A549 (cell line): Measurements from ENCODE around the gene RPL27A. TPM values are rescaled to one million over a fixed set of nuclear protein-coding genes. Genes with fewer than 3 reads are reported as not detected.

Source experiments
- ATAC-seq, 2 experiments: fragments of 200-7000 bp in 1 of 2; fragments of >200 bp in 1 of 2; cut with Nextera tagmentation in 1 of 2; cut with Tn5 transposase in 1 of 2; 3 replicates each; pipeline versions ENCODE4 v1.8.0 to v1.9.1; 2018 to 2020; ENCODE audit warnings: mild to moderate bottlenecking in 1 of 2, moderate library complexity in 1 of 2
- CTCF ChIA-PET: fragments of 300-600 bp; sonication (Branson Sonifier 250); formaldehyde crosslinking; extraction: SDS; loops from one replicate; lab custom pipeline; 2021; ENCODE audit warnings: antibody characterized with exemption, inconsistent platforms; lab: Yijun Ruan, JAX
- POLR2A ChIA-PET: fragments of 350-600 bp; formaldehyde crosslinking; extraction: SDS; loops from one replicate; lab custom pipeline; 2021; ENCODE audit warnings: antibody characterized with exemption, inconsistent platforms; lab: Yijun Ruan, JAX
- DNase-seq, 2 experiments: peaks; one replicate each; pipeline versions ENCODE4 v3.0.0 to v3.0.0-alpha.2; 2011 to 2016; ENCODE audit warnings: low read depth in 1 of 2, low spot score in 1 of 2
- FAIRE-seq: peaks from 2 replicates; lab custom pipeline; 2011; peaks lifted over from hg19 to GRCh38; lab: Jason Lieb, UNC
- H3K27ac ChIP-seq, 2 experiments: fragments of >200 bp; sonication (Bioruptor Twin); formaldehyde crosslinking; 3 replicates each; pipeline ENCODE4 v1.5.1; 2016 to 2017
- H3K4me1 ChIP-seq: fragments of >200 bp; sonication (Bioruptor Twin); formaldehyde crosslinking; 3 replicates; pipeline ENCODE4 v1.6.1; 2016
- H3K4me2 ChIP-seq: fragments of >200 bp; sonication (Bioruptor Twin); formaldehyde crosslinking; 3 replicates; pipeline ENCODE4 v1.6.1; 2016
- H3K4me3 ChIP-seq: fragments of >200 bp; sonication (Bioruptor Twin); formaldehyde crosslinking; 3 replicates; pipeline ENCODE4 v1.5.1; 2016
- H3K9me3 ChIP-seq: fragments of >200 bp; sonication (Bioruptor Twin); formaldehyde crosslinking; 3 replicates; pipeline ENCODE4 v1.6.1; 2016
- BHLHE40 ChIP-seq: IDR thresholded peaks from 2 replicates; pipeline ENCODE4 v1.6.1; 2012; ENCODE audit warnings: low read depth, low read length, inconsistent platforms
- CBX2 ChIP-seq: fragments of 200-600 bp; sonication (generic); IDR thresholded peaks from 2 replicates; pipeline ENCODE4 v1.6.1; 2016; ENCODE audit warnings: low read depth, mild to moderate bottlenecking, borderline replicate concordance
- CBX8 ChIP-seq: fragments of 200-600 bp; sonication (generic); IDR thresholded peaks from 2 replicates; pipeline ENCODE4 v1.6.1; 2016
- CEBPB ChIP-seq, 2 experiments: fragments of >200 bp in 1 of 2; sonication (Bioruptor Twin) in 1 of 2; formaldehyde crosslinking in 1 of 2; IDR thresholded peaks; 2 replicates each; pipeline ENCODE4 v1.6.1; 2012 to 2016
- CTCF ChIP-seq: fragments of >200 bp; sonication (Bioruptor Twin); formaldehyde crosslinking; IDR thresholded peaks from 3 replicates; pipeline ENCODE4 v1.5.1; 2016
- EHMT2 ChIP-seq: fragments of 200-600 bp; sonication (generic); IDR thresholded peaks from 2 replicates; pipeline ENCODE4 v1.6.1; 2016; ENCODE audit warnings: antibody characterized with exemption, low read depth, mild to moderate bottlenecking, moderate library complexity
- FOSB ChIP-seq: fragments of 250-450 bp; sonication (Bioruptor Pico); IDR thresholded peaks from 2 replicates; pipeline ENCODE4 v1.5.0; 2020; ENCODE audit warnings: mild to moderate bottlenecking, moderate library complexity
- FOXS1 ChIP-seq: fragments of 250-450 bp; sonication (Bioruptor Pico); IDR thresholded peaks from 2 replicates; pipeline ENCODE4 v1.5.0; 2020; ENCODE audit warnings: mild to moderate bottlenecking, moderate library complexity
- GATA3 ChIP-seq: IDR thresholded peaks from 2 replicates; pipeline ENCODE4 v1.6.1; 2012; ENCODE audit warnings: borderline replicate concordance
- HDAC2 ChIP-seq: fragments of 200-600 bp; sonication (generic); IDR thresholded peaks from 2 replicates; pipeline ENCODE4 v1.6.1; 2016
- HOXA7 ChIP-seq: fragments of 250-450 bp; sonication (Bioruptor Pico); IDR thresholded peaks from 2 replicates; pipeline ENCODE4 v1.5.0; 2020; ENCODE audit warnings: mild to moderate bottlenecking, moderate library complexity
- KDM1A ChIP-seq: fragments of 200-600 bp; sonication (generic); IDR thresholded peaks from 2 replicates; pipeline ENCODE4 v1.6.1; 2016; ENCODE audit warnings: low read depth, mild to moderate bottlenecking
- KDM5A ChIP-seq: fragments of 200-600 bp; sonication (generic); IDR thresholded peaks from 2 replicates; pipeline ENCODE4 v1.6.1; 2016; ENCODE audit warnings: antibody characterized with exemption, mild to moderate bottlenecking
- MAZ ChIP-seq: fragments of 150-350 bp; IDR thresholded peaks from 2 replicates; pipeline ENCODE4 v1.6.1; 2014; ENCODE audit warnings: antibody characterized with exemption, low read depth, low read length, borderline replicate concordance
- MYC ChIP-seq: IDR thresholded peaks from 2 replicates; pipeline ENCODE4 v1.6.1; 2012; ENCODE audit warnings: mild to moderate bottlenecking, inconsistent platforms, low read length, improper control_type of control experiment, borderline replicate concordance
- NFE2L2 ChIP-seq: fragments of 150-350 bp; conservative IDR thresholded peaks from 2 replicates; pipeline ENCODE4 v1.6.1; 2014; ENCODE audit warnings: low read length
- NR3C1 ChIP-seq: fragments of >200 bp; sonication (Bioruptor Twin); formaldehyde crosslinking; IDR thresholded peaks from 3 replicates; pipeline ENCODE4 v1.6.1; 2017
- PHF8 ChIP-seq: fragments of 200-600 bp; sonication (generic); IDR thresholded peaks from 2 replicates; pipeline ENCODE4 v1.6.1; 2016; ENCODE audit warnings: low read depth, mild to moderate bottlenecking, antibody characterized with exemption, moderate library complexity, borderline replicate concordance
- POLR2A ChIP-seq: IDR thresholded peaks from 2 replicates; pipeline ENCODE4 v1.6.1; 2012; ENCODE audit warnings: mild to moderate bottlenecking, low read length
- RARB ChIP-seq: fragments of 250-450 bp; sonication (Bioruptor Pico); IDR thresholded peaks from 2 replicates; pipeline ENCODE4 v1.8.0; 2021; ENCODE audit warnings: mild to moderate bottlenecking, moderate library complexity
- RCOR1 ChIP-seq: fragments of 150-350 bp; IDR thresholded peaks from 2 replicates; pipeline ENCODE4 v1.6.1; 2014; ENCODE audit warnings: antibody characterized with exemption, low read length, low read depth
- SREBF2 ChIP-seq: fragments of 450-650 bp; IDR thresholded peaks from 2 replicates; pipeline ENCODE4 v1.6.1; 2014; ENCODE audit warnings: mild to moderate bottlenecking, moderate library complexity
- TFCP2L1 ChIP-seq: fragments of 250-450 bp; sonication (Bioruptor Pico); IDR thresholded peaks from 2 replicates; pipeline ENCODE4 v1.5.0; 2021; ENCODE audit warnings: mild to moderate bottlenecking
- TP53 ChIP-seq: fragments of 250-450 bp; sonication (Bioruptor Pico); IDR thresholded peaks from 2 replicates; pipeline ENCODE4 v1.5.0; 2021; ENCODE audit warnings: mild to moderate bottlenecking, moderate library complexity
- ZFP36 ChIP-seq: fragments of 450-650 bp; IDR thresholded peaks from 2 replicates; pipeline ENCODE4 v1.6.1; 2014; ENCODE audit warnings: borderline replicate concordance; ENCODE audit not compliant: partially characterized antibody
- WGBS: methylation state at CpG from one replicate; pipeline ENCODE4 v1.1.6; 2017; ENCODE audit errors: missing lambda C conversion rate; 5-methylcytosine and 5-hydroxymethylcytosine counted together
- polyA plus RNA-seq, 4 experiments: library from polyadenylated mRNA; depleted of rRNA in 3 of 4; stranded (reverse); fragments of >200 nt; fragmentation: RNase III in 1 of 4; extraction: RNeasy Plus Mini Kit Qiagen cat#74134 plus additional on column Dnase treatment in 1 of 4; gene quantifications; 2 replicates in 3 of 4; 3 replicates in 1 of 4; pipeline ENCODE4 v1.2.3, GENCODE V29; 2011 to 2017
- TF ChIP-seq, protein P1 (sequence below): IDR thresholded peaks from 2 replicates; pipeline ENCODE4 v1.6.1; 2012
- TF ChIP-seq, protein P2 (sequence below): fragments of 150-350 bp; IDR thresholded peaks from 2 replicates; pipeline ENCODE4 v1.6.1; 2014; ENCODE audit warnings: low read depth, mild to moderate bottlenecking, low read length

Gene RPL27A
- polyA plus RNA-seq, 2 of the 4 experiments (the other 2 are of a cell fraction) = 804 to 3,631 TPM

- POLR2A ChIA-PET = no interaction called here
- no peak overlapping the region for H3K27ac ChIP-seq
- CTCF ChIA-PET = interaction anchor here (0.8 to 1.1 kb wide), 2 partner anchors 112 to 258 kb away, joined by 3 to 4 read pairs; no protein-coding TSS in a partner anchor
- WGBS = 87% methylated on average over 10 of the region's 10 CpGs
- no peaks in the 10 kb centered on the region for H3K9me3 ChIP-seq
- FAIRE-seq (no peak), DNase-seq (no peak), ATAC-seq (no peak)
- peaks cover 16% of the 10 kb centered on the region for H3K4me1 ChIP-seq
- TF ChIP-seq KDM5A (no peak), PHF8 (no peak), KDM1A (no peak), MAZ (no peak), FOXS1 (no peak), GATA3 (no peak), CTCF (no peak), NR3C1 (no peak), CBX8 (no peak), SREBF2 (no peak), RARB (CRISPR knock-in tag) (no peak), NFE2L2 (no peak), ZFP36 (no peak), HOXA7 (CRISPR knock-in tag) (no peak)
- no peak overlapping the region for H3K4me3 ChIP-seq
- H3K4me2 ChIP-seq = no peak overlapping the region
Measured at GRCh38 chr11:8701891-8702597, 19.5 kb downstream of the RPL27A start.

GRCh38 chr11:8702598-8702915 lies 20.0 kb downstream of the RPL27A start:
- WGBS = 91% methylated on average over 14 of the region's 14 CpGs
- TF ChIP-seq CBX2 (no peak), TFCP2L1 (CRISPR knock-in tag) (no peak), BHLHE40 (no peak), FOXS1 (no peak), HDAC2 (no peak), NR3C1 (no peak), RCOR1 (no peak), POLR2A (no peak), TP53 (no peak), MYC (no peak), FOSB (CRISPR knock-in tag) (no peak), CEBPB (IDR thresholded peaks at IDR 0.05) (no peak), EHMT2 (no peak)
- TF ChIP-seq, protein P1, sequence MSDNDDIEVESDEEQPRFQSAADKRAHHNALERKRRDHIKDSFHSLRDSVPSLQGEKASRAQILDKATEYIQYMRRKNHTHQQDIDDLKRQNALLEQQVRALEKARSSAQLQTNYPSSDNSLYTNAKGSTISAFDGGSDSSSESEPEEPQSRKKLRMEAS = no peak
- TF ChIP-seq, protein P2, sequence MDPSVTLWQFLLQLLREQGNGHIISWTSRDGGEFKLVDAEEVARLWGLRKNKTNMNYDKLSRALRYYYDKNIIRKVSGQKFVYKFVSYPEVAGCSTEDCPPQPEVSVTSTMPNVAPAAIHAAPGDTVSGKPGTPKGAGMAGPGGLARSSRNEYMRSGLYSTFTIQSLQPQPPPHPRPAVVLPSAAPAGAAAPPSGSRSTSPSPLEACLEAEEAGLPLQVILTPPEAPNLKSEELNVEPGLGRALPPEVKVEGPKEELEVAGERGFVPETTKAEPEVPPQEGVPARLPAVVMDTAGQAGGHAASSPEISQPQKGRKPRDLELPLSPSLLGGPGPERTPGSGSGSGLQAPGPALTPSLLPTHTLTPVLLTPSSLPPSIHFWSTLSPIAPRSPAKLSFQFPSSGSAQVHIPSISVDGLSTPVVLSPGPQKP = no peak
- FAIRE-seq (no peak), DNase-seq (no peak), ATAC-seq (no peak)
- ChIA-PET POLR2A (no interaction called here), CTCF (interaction anchor here (0.8 to 1.1 kb wide), 3 partner anchors 12 to 257 kb away, joined by 3 to 4 read pairs (median 4); no protein-coding TSS in a partner anchor)
- Histone ChIP-seq H3K4me2 (no peak overlapping the region), H3K27ac (no peak overlapping the region), H3K4me1 (peaks cover 16% of the 10 kb centered on the region), H3K9me3 (no peaks in the 10 kb centered on the region), H3K4me3 (no peak overlapping the region)
